ENCODE data around the gene UBE2H.

- TF ChIP-seq POLR2AphosphoS5 (IDR thresholded peaks at IDR 0.05; ENCODE audit: low read depth, low read length) (no peak), CTCF (IDR thresholded peaks at IDR 0.05) (no peak), TEAD4 (IDR thresholded peaks at IDR 0.05; ENCODE audit: borderline replicate concordance, insufficient read depth) (no peak), SIN3A (IDR thresholded peaks at IDR 0.05; ENCODE audit: borderline replicate concordance, low read depth, low read length) (no peak), TCF12 (IDR thresholded peaks at IDR 0.05) (no peak), EP300 (IDR thresholded peaks at IDR 0.05; ENCODE audit: borderline replicate concordance in 1 of 2, low read depth in 1 of 2, low read length in 1 of 2) (no peak), EZH2phosphoT487 (IDR thresholded peaks at IDR 0.05; ENCODE audit: borderline replicate concordance, low read depth) (peak; percentile 81; the same call in 1 of the 2 replicates), SMC3 (IDR thresholded peaks at IDR 0.05; ENCODE audit: low read depth, low read length) (no peak), TAF1 (IDR thresholded peaks at IDR 0.05; ENCODE audit: borderline replicate concordance, low read depth, low read length) (no peak), RAD21 (IDR thresholded peaks at IDR 0.05; ENCODE audit: low read length) (no peak), NRF1 (IDR thresholded peaks at IDR 0.05; ENCODE audit: low read depth, low read length) (no peak)
- TF ChIP-seq, protein P1, sequence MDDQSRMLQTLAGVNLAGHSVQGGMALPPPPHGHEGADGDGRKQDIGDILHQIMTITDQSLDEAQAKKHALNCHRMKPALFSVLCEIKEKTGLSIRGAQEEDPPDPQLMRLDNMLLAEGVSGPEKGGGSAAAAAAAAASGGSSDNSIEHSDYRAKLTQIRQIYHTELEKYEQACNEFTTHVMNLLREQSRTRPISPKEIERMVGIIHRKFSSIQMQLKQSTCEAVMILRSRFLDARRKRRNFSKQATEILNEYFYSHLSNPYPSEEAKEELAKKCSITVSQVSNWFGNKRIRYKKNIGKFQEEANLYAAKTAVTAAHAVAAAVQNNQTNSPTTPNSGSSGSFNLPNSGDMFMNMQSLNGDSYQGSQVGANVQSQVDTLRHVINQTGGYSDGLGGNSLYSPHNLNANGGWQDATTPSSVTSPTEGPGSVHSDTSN (IDR thresholded peaks at IDR 0.05): no peak
Observed at GRCh38 chr7:129780974-129781927, 171.5 kb downstream of the UBE2H start.

Data from SK-N-SH (cell line).